ENCODE measurements around the gene STXBP5. TPM values are rescaled to one million over a fixed set of nuclear protein-coding genes. Genes with fewer than 3 reads are reported as not detected.

Gene STXBP5
- total RNA-seq, 4 donors from 2014 or later: 18.1 to 22.1 (median 20.0) TPM

GRCh38 chr6:147298461-147298860 is 94.2 kb downstream of the STXBP5 start:
- WGBS: 92% methylated on average over 2 of the region's 2 CpGs
- intact Hi-C loops (cut with DNase I): no loop called here
- Histone ChIP-seq H3K27me3 (no peaks in the 10 kb centered on the region), H3K9me3 (peaks cover 0 to 3% (median 0%) of the 10 kb centered on the region in 4 donors), H3K27ac (replicated peaks in 1 of 4) (no peak overlapping the region), H3K4me3 (no peak overlapping the region), H3K36me3 (peaks cover 0 to 31% (median 16%) of the 10 kb centered on the region in 4 donors), H3K4me1 (no peaks in the 10 kb centered on the region)
- TF ChIP-seq POLR2AphosphoS5 (IDR thresholded peaks at IDR 0.05) (no peak), EP300 (IDR thresholded peaks at IDR 0.05) (no peak), POLR2A (IDR thresholded peaks at IDR 0.05; ENCODE audit: low read depth) (no peak)
- TF ChIP-seq, protein P1, sequence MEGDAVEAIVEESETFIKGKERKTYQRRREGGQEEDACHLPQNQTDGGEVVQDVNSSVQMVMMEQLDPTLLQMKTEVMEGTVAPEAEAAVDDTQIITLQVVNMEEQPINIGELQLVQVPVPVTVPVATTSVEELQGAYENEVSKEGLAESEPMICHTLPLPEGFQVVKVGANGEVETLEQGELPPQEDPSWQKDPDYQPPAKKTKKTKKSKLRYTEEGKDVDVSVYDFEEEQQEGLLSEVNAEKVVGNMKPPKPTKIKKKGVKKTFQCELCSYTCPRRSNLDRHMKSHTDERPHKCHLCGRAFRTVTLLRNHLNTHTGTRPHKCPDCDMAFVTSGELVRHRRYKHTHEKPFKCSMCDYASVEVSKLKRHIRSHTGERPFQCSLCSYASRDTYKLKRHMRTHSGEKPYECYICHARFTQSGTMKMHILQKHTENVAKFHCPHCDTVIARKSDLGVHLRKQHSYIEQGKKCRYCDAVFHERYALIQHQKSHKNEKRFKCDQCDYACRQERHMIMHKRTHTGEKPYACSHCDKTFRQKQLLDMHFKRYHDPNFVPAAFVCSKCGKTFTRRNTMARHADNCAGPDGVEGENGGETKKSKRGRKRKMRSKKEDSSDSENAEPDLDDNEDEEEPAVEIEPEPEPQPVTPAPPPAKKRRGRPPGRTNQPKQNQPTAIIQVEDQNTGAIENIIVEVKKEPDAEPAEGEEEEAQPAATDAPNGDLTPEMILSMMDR (IDR thresholded peaks at IDR 0.05): no peak
- DNase-seq (ENCODE audit: extremely low spot score): no peak

DNA sequence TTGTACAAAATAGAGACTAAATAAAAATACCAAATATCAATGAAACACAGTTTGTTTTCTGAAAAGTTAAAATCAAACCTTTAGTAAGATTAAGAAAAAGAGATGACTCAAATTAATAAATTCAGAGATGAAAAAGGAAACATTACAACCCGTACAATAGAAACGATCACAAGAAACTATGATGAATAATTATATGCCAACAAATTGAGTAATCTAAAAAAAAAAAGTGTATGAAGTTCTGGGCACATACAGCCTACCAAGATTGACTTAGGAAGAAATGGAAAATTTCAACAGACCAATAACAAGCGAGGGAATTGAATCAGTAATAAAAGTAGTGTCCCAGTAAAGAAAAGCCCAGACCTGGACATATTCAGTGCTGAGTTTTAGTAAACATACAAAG is 94.8 kb downstream of the STXBP5 start:
- Histone ChIP-seq H3K27me3 (no peaks in the 10 kb centered on the region), H3K4me1 (no peaks in the 10 kb centered on the region), H3K9me3 (peaks cover 0 to 3% (median 0%) of the 10 kb centered on the region in 4 donors), H3K36me3 (peaks cover 0 to 37% (median 21%) of the 10 kb centered on the region in 4 donors), H3K4me3 (no peak overlapping the region), H3K27ac (replicated peaks in 1 of 4) (no peak overlapping the region)
- TF ChIP-seq, protein P1 (IDR thresholded peaks at IDR 0.05): no peak
- TF ChIP-seq EP300 (IDR thresholded peaks at IDR 0.05): no peak
- TF ChIP-seq POLR2A (IDR thresholded peaks at IDR 0.05; ENCODE audit: low read depth): no peak
- TF ChIP-seq POLR2AphosphoS5 (IDR thresholded peaks at IDR 0.05): no peak
- 94% methylated on average over 3 of the region's 3 CpGs for WGBS
- DNase-seq (ENCODE audit: extremely low spot score): no peak
- intact Hi-C loops (cut with DNase I): no loop called here

- H3K27me3 ChIP-seq: no peaks in the 10 kb centered on the region
- peaks cover 0 to 3% (median 0%) of the 10 kb centered on the region in 4 donors for H3K9me3 ChIP-seq
- no peak overlapping the region for H3K27ac ChIP-seq (replicated peaks in 1 of 4)
- DNase-seq (ENCODE audit: extremely low spot score): no peak
- no peaks in the 10 kb centered on the region for H3K4me1 ChIP-seq
- 90% methylated on average over 1 of the region's 1 CpG for WGBS
- peaks cover 0 to 29% (median 19%) of the 10 kb centered on the region in 4 donors for H3K36me3 ChIP-seq
- H3K4me3 ChIP-seq: no peak overlapping the region
- intact Hi-C loops (cut with DNase I): no loop called here
- TF ChIP-seq EP300 (IDR thresholded peaks at IDR 0.05) (no peak), POLR2AphosphoS5 (IDR thresholded peaks at IDR 0.05) (no peak), POLR2A (IDR thresholded peaks at IDR 0.05; ENCODE audit: low read depth) (no peak)
- TF ChIP-seq, protein P1 (IDR thresholded peaks at IDR 0.05): no peak
Measured at GRCh38 chr6:147301070-147301469, 96.9 kb downstream of the STXBP5 start.

- Histone ChIP-seq H3K4me3 (no peak overlapping the region), H3K27ac (replicated peaks in 1 of 4) (no peak overlapping the region), H3K4me1 (no peaks in the 10 kb centered on the region), H3K36me3 (peaks cover 0 to 21% (median 16%) of the 10 kb centered on the region in 4 donors), H3K27me3 (no peaks in the 10 kb centered on the region), H3K9me3 (no peaks in the 10 kb centered on the region)
- no peak for DNase-seq (ENCODE audit: extremely low spot score)
- TF ChIP-seq, protein P1 (IDR thresholded peaks at IDR 0.05): no peak
- no peak for TF ChIP-seq EP300 (IDR thresholded peaks at IDR 0.05)
- TF ChIP-seq POLR2AphosphoS5 (IDR thresholded peaks at IDR 0.05): no peak
- TF ChIP-seq POLR2A (IDR thresholded peaks at IDR 0.05; ENCODE audit: low read depth): no peak
- intact Hi-C loops (cut with DNase I): no loop called here
- WGBS: 93% methylated on average over 4 of the region's 4 CpGs
Measured at GRCh38 chr6:147304016-147304415, 99.8 kb downstream of the STXBP5 start.

DNA sequence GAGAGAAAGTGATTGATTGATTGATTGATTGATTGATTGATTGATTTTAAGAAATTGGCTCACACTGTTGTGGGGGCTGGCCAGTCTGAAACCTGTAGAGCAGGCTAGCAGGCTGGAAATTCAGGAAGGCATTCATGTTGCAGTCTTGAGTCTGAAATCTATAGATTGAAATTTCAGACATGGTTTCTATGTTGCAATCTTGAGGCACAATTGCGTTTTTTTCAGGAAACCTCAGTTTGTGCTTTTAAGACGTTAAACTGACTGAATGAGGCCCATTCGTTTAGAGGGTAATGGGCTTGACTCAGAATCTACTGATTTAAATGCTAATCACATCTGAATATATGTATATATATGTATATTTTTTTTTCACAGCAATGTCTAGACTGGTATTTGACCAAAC is 106.3 kb downstream of the STXBP5 start:
- H3K27me3 ChIP-seq: no peaks in the 10 kb centered on the region
- WGBS: 90% methylated on average over 3 of the region's 3 CpGs
- no peak overlapping the region for H3K4me3 ChIP-seq
- no peaks in the 10 kb centered on the region for H3K9me3 ChIP-seq
- intact Hi-C loops (cut with DNase I): no loop called here
- H3K27ac ChIP-seq (replicated peaks in 1 of 4): no peak overlapping the region
- DNase-seq (ENCODE audit: extremely low spot score): no peak
- TF ChIP-seq EP300 (IDR thresholded peaks at IDR 0.05) (no peak), POLR2A (IDR thresholded peaks at IDR 0.05; ENCODE audit: low read depth) (no peak), POLR2AphosphoS5 (IDR thresholded peaks at IDR 0.05) (no peak)
- TF ChIP-seq, protein P1 (IDR thresholded peaks at IDR 0.05): no peak
- no peaks in the 10 kb centered on the region for H3K4me1 ChIP-seq
- H3K36me3 ChIP-seq: peaks cover 0 to 25% (median 11%) of the 10 kb centered on the region in 4 donors

All from esophagus muscularis mucosa (tissue), 4 donors.